HepG2 (cell line): ENCODE measurements around the gene LAMA5. TPM values are rescaled to one million over a fixed set of nuclear protein-coding genes. Genes with fewer than 3 reads are reported as not detected.

ENCODE experiments used
- CCAR2 ChIP-seq: fragments of 200-400 bp; formaldehyde crosslinking; optimal IDR thresholded peaks from 2 replicates; pipeline ENCODE3; 2018; ENCODE audit warnings: low read depth, mild to moderate bottlenecking, low read length, moderate library complexity
- GATAD1 ChIP-seq: IDR thresholded peaks from 2 replicates; pipeline ENCODE4 v1.6.1; 2016; ENCODE audit warnings: missing genetic modification reagents, missing compliant biosample characterization
- GMEB1 ChIP-seq: sonication (generic); formaldehyde crosslinking; IDR thresholded peaks from 2 replicates; pipeline ENCODE4 v1.5.1; 2020; ENCODE audit warnings: missing genetic modification reagents, mild to moderate bottlenecking, borderline replicate concordance
- HHEX ChIP-seq: IDR thresholded peaks from 2 replicates; pipeline ENCODE4 v1.6.1; 2016; ENCODE audit warnings: control low read depth
- MIXL1 ChIP-seq: IDR thresholded peaks from 2 replicates; pipeline ENCODE4 v1.6.1; 2016
- MTA3 ChIP-seq: sonication (generic); formaldehyde crosslinking; IDR thresholded peaks from 2 replicates; pipeline ENCODE4 v1.4.0; 2020; ENCODE audit warnings: missing genetic modification reagents
- MXD3 ChIP-seq: IDR thresholded peaks from 2 replicates; pipeline ENCODE4 v1.6.1; 2016; ENCODE audit warnings: mild to moderate bottlenecking, missing biosample characterization, missing genetic modification reagents
- NR2C2 ChIP-seq: sonication (generic); formaldehyde crosslinking; IDR thresholded peaks from 2 replicates; pipeline ENCODE4 v1.4.0; 2020; ENCODE audit warnings: missing genetic modification reagents, mild to moderate bottlenecking, moderate library complexity, borderline replicate concordance
- NR2F2 ChIP-seq: IDR thresholded peaks from 2 replicates; pipeline ENCODE4 v1.6.1; 2012; ENCODE audit warnings: low read depth, inconsistent platforms, borderline replicate concordance
- NR3C1 ChIP-seq: sonication (generic); formaldehyde crosslinking; IDR thresholded peaks from 2 replicates; pipeline ENCODE4 v1.4.0; 2020; ENCODE audit warnings: missing genetic modification reagents
- RNF219 ChIP-seq: sonication (generic); formaldehyde crosslinking; IDR thresholded peaks from 2 replicates; pipeline ENCODE4 v1.5.0; 2020; ENCODE audit warnings: mild to moderate bottlenecking, missing genetic modification reagents
- SIN3A ChIP-seq: IDR thresholded peaks from 2 replicates; pipeline ENCODE4 v1.6.1; 2011; ENCODE audit warnings: low read depth, mild to moderate bottlenecking, control low read depth, low read length, borderline replicate concordance
- SRF ChIP-seq: IDR thresholded peaks from 2 replicates; pipeline ENCODE4 v1.6.1; 2011; ENCODE audit warnings: mild to moderate bottlenecking, low read depth, low read length, moderate library complexity
- TBL1XR1 ChIP-seq: fragments of 150-350 bp; IDR thresholded peaks from 2 replicates; pipeline ENCODE4 v1.6.1; 2014; ENCODE audit warnings: borderline replicate concordance, low read length; ENCODE audit not compliant: partially characterized antibody
- XRCC5 ChIP-seq: fragments of 200-400 bp; formaldehyde crosslinking; optimal IDR thresholded peaks from 2 replicates; pipeline ENCODE3; 2017; ENCODE audit warnings: mild to moderate bottlenecking, low read length
- ZFY ChIP-seq: sonication (generic); formaldehyde crosslinking; IDR thresholded peaks from 2 replicates; pipeline ENCODE4 v1.4.0; 2020; ENCODE audit warnings: missing genetic modification reagents
- ZMYM2 ChIP-seq: sonication (generic); formaldehyde crosslinking; IDR thresholded peaks from 2 replicates; pipeline ENCODE4 v1.8.0; 2022; ENCODE audit warnings: mild to moderate bottlenecking, missing genetic modification reagents
- ZNF276 ChIP-seq: sonication (generic); formaldehyde crosslinking; IDR thresholded peaks from 2 replicates; pipeline ENCODE4 v1.4.0; 2020; ENCODE audit warnings: mild to moderate bottlenecking, low read depth, missing genetic modification reagents
- ZNF563 ChIP-seq: sonication (generic); formaldehyde crosslinking; IDR thresholded peaks from 2 replicates; pipeline ENCODE4 v1.8.0; 2022; ENCODE audit warnings: mild to moderate bottlenecking, moderate library complexity, missing genetic modification reagents
- ZNF674 ChIP-seq: sonication (generic); formaldehyde crosslinking; IDR thresholded peaks from 2 replicates; pipeline ENCODE4 v1.5.0; 2020; ENCODE audit warnings: low read depth, mild to moderate bottlenecking, missing genetic modification reagents
- ZNF691 ChIP-seq: sonication (generic); formaldehyde crosslinking; IDR thresholded peaks from 2 replicates; pipeline ENCODE4 v1.4.0; 2020; ENCODE audit warnings: missing genetic modification reagents, low read depth, mild to moderate bottlenecking, borderline replicate concordance
- ZSCAN29 ChIP-seq: sonication (generic); formaldehyde crosslinking; conservative IDR thresholded peaks from 2 replicates; pipeline ENCODE4 v1.4.0; 2020; ENCODE audit warnings: mild to moderate bottlenecking, missing genetic modification reagents
- polyA plus RNA-seq, 8 experiments: library from polyadenylated mRNA; depleted of rRNA in 3 of 8; stranded (reverse) in 7 of 8; unstranded in 1 of 8; fragments of >200 nt; fragmentation: Illumina TruSeq in 4 of 8; extraction: Trizol in 4 of 8; gene quantifications; 2 replicates each; pipeline versions ENCODE4 v1.2.1 to v1.2.3, GENCODE V29; 2011 to 2016; ENCODE audit warnings: low read depth in 4 of 8, missing spikeins in 1 of 8, mixed read lengths in 1 of 8; ENCODE audit not compliant: insufficient read depth in 1 of 8
- total RNA-seq, 5 experiments: library from RNA; depleted of rRNA; stranded (reverse); fragments of >200 nt; fragmentation: Illumina TruSeq; extraction: Trizol; gene quantifications; 2 replicates each; pipeline ENCODE4 v1.2.3, GENCODE V29; 2016; ENCODE audit warnings: low read depth in 1 of 5

The LAMA5 gene
- total and polyA plus RNA-seq, 2 of the 13 experiments (the other 11 are each of a cell fraction or from before 2014, with no cell fraction given), result 21.0 to 44.7 TPM

GRCh38 chr20:62306414-62307187 is 60.5 kb downstream of the LAMA5 start (continued):
- TF ChIP-seq GMEB1 (CRISPR knock-in tag), result no peak
- TF ChIP-seq ZFY (CRISPR knock-in tag), result no peak
- no peak for TF ChIP-seq XRCC5
- no peak for TF ChIP-seq ZNF674 (CRISPR knock-in tag)
- no peak for TF ChIP-seq NR2C2 (CRISPR knock-in tag)
- TF ChIP-seq CCAR2, result no peak
- TF ChIP-seq ZNF276, result no peak
- no peak for TF ChIP-seq ZMYM2
- no peak for TF ChIP-seq MIXL1
- TF ChIP-seq SRF, result no peak
- TF ChIP-seq GATAD1 (CRISPR knock-in tag), result no peak
- TF ChIP-seq ZNF691 (CRISPR knock-in tag), result no peak
- no peak for TF ChIP-seq MTA3 (CRISPR knock-in tag)
- no peak for TF ChIP-seq SIN3A
- no peak for TF ChIP-seq MXD3 (CRISPR knock-in tag)
- no peak for TF ChIP-seq NR3C1 (CRISPR knock-in tag)
- TF ChIP-seq ZNF563, result no peak
- no peak for TF ChIP-seq ZSCAN29 (CRISPR knock-in tag)
- TF ChIP-seq HHEX (CRISPR knock-in tag), result no peak
- TF ChIP-seq RNF219 (CRISPR knock-in tag), result no peak
- no peak for TF ChIP-seq NR2F2
- peak; percentile 7 for TF ChIP-seq TBL1XR1
